Erythroblast (primary cell): ENCODE results near the gene MGLL.

Experiments
- GATA1 ChIP-seq: IDR thresholded peaks from 2 replicates; pipeline ENCODE4 v1.6.1; 2011; ENCODE audit warnings: low read depth, mild to moderate bottlenecking, control low read depth, low read length, moderate library complexity
- POLR2A ChIP-seq: IDR thresholded peaks from 2 replicates; pipeline ENCODE4 v1.6.1; 2011; ENCODE audit warnings: mild to moderate bottlenecking, low read length

- TF ChIP-seq POLR2A (no peak), GATA1 (no peak)
Measured at GRCh38 chr3:127763816-127764215, 58.5 kb downstream of the MGLL start.
